ENCODE data around the gene PIAS2. TPM values are rescaled to one million over a fixed set of nuclear protein-coding genes. Genes with fewer than 3 reads are reported as not detected.
"Not testable (repeated sequence)": the region's sequence is repeated elsewhere in the genome, so short reads cannot be mapped to it uniquely, and the experiment has no call there.

The PIAS2 gene
- total RNA-seq, 1 experiment from 2014 or later: 16.9 TPM

GRCh38 chr18:46888965-46889364, 28.3 kb downstream of the PIAS2 start:
- Histone ChIP-seq H3K4me3 (no peak overlapping the region), H3K36me3 (peaks cover 25% of the 10 kb centered on the region), H3K4me1 (replicated peaks) (no peaks in the 10 kb centered on the region), H3K9me3 (replicated peaks) (peaks cover 13% of the 10 kb centered on the region; the same call in 1 of the 2 replicates), H3K27ac (no peak overlapping the region), H3K27me3 (replicated peaks) (no peaks in the 10 kb centered on the region)
- no peak for DNase-seq (ENCODE audit: low read depth in 1 of 2, low spot score in 2 of 2)

GRCh38 chr18:46886893-46887292, 30.4 kb downstream of the PIAS2 start:
- no peak overlapping the region for H3K4me3 ChIP-seq
- no peaks in the 10 kb centered on the region for H3K27me3 ChIP-seq (replicated peaks)
- H3K9me3 ChIP-seq (replicated peaks): peaks cover 13% of the 10 kb centered on the region; the same call in 1 of the 2 replicates
- peaks cover 25% of the 10 kb centered on the region for H3K36me3 ChIP-seq
- no peak for DNase-seq (ENCODE audit: low read depth in 1 of 2, low spot score in 2 of 2)
- no peaks in the 10 kb centered on the region for H3K4me1 ChIP-seq (replicated peaks)
- no peak overlapping the region for H3K27ac ChIP-seq

- Histone ChIP-seq H3K27me3 (replicated peaks) (no peaks in the 10 kb centered on the region), H3K27ac (no peak overlapping the region), H3K4me1 (replicated peaks) (no peaks in the 10 kb centered on the region), H3K9me3 (replicated peaks) (no peaks in the 10 kb centered on the region), H3K36me3 (peaks cover 1% of the 10 kb centered on the region; the same call in 1 of the 2 replicates), H3K4me3 (no peak overlapping the region)
- DNase-seq (ENCODE audit: low read depth in 1 of 2, low spot score in 2 of 2): no peak
Measured at GRCh38 chr18:46883180-46883579, 34.1 kb downstream of the PIAS2 start.

GRCh38 chr18:46877329-46877987, 39.8 kb downstream of the PIAS2 start:
- Histone ChIP-seq H3K4me3 (no peak overlapping the region), H3K27me3 (replicated peaks) (no peaks in the 10 kb centered on the region), H3K4me1 (replicated peaks) (no peaks in the 10 kb centered on the region), H3K9me3 (replicated peaks) (peaks cover 9% of the 10 kb centered on the region), H3K36me3 (peaks cover 4% of the 10 kb centered on the region), H3K27ac (no peak overlapping the region)
- DNase-seq (ENCODE audit: low read depth in 1 of 2, low spot score in 2 of 2): no peak

- Histone ChIP-seq H3K4me3 (no peak overlapping the region), H3K27me3 (replicated peaks) (no peaks in the 10 kb centered on the region), H3K27ac (no peak overlapping the region), H3K9me3 (replicated peaks) (peaks cover 6% of the 10 kb centered on the region; the same call in 1 of the 2 replicates), H3K36me3 (peaks cover 6% of the 10 kb centered on the region; the same call in 1 of the 2 replicates), H3K4me1 (replicated peaks) (no peaks in the 10 kb centered on the region)
- no peak for DNase-seq (ENCODE audit: low read depth in 1 of 2, low spot score in 2 of 2)
Measured at GRCh38 chr18:46868169-46868921, 49.0 kb downstream of the PIAS2 start.

- no peak for DNase-seq (ENCODE audit: low read depth in 1 of 2, low spot score in 2 of 2)
- Histone ChIP-seq H3K27me3 (replicated peaks) (no peaks in the 10 kb centered on the region), H3K4me1 (replicated peaks) (no peaks in the 10 kb centered on the region), H3K9me3 (replicated peaks) (peaks cover 3% of the 10 kb centered on the region; the same call in 1 of the 2 replicates), H3K36me3 (peaks cover 6% of the 10 kb centered on the region; the same call in 1 of the 2 replicates), H3K27ac (no peak overlapping the region), H3K4me3 (no peak overlapping the region)
Measured at GRCh38 chr18:46867367-46868143, 49.8 kb downstream of the PIAS2 start.

- Histone ChIP-seq H3K4me3 (no peak overlapping the region), H3K36me3 (peaks cover 6% of the 10 kb centered on the region; the same call in 1 of the 2 replicates), H3K9me3 (replicated peaks) (peaks cover 3% of the 10 kb centered on the region; the same call in 1 of the 2 replicates), H3K27ac (no peak overlapping the region), H3K4me1 (replicated peaks) (no peaks in the 10 kb centered on the region), H3K27me3 (replicated peaks) (no peaks in the 10 kb centered on the region)
- no peak for DNase-seq (ENCODE audit: low read depth in 1 of 2, low spot score in 2 of 2)
Measured at GRCh38 chr18:46866523-46866922, 50.8 kb downstream of the PIAS2 start.

GRCh38 chr18:46865245-46865644, 52.1 kb downstream of the PIAS2 start:
- H3K27ac ChIP-seq; H3K36me3 ChIP-seq; DNase-seq (ENCODE audit: low read depth in 1 of 2, low spot score in 2 of 2); H3K27me3 ChIP-seq (replicated peaks); H3K4me3 ChIP-seq; H3K4me1 ChIP-seq (replicated peaks); H3K9me3 ChIP-seq (replicated peaks): not testable (repeated sequence)

- no peaks in the 10 kb centered on the region for H3K9me3 ChIP-seq (replicated peaks)
- H3K36me3 ChIP-seq: 0 out of 2 replicates have a peak, but pooled peaks cover 2% of the 10 kb centered on the region
- DNase-seq (ENCODE audit: low read depth in 1 of 2, low spot score in 2 of 2): no peak
- no peak overlapping the region for H3K4me3 ChIP-seq
- no peaks in the 10 kb centered on the region for H3K27me3 ChIP-seq (replicated peaks)
- no peak overlapping the region for H3K27ac ChIP-seq
- H3K4me1 ChIP-seq (replicated peaks): no peaks in the 10 kb centered on the region
Measured at GRCh38 chr18:46859855-46860254, 57.5 kb downstream of the PIAS2 start.

- Histone ChIP-seq H3K9me3 (replicated peaks) (no peaks in the 10 kb centered on the region), H3K4me3 (no peak overlapping the region), H3K36me3 (peaks cover 9% of the 10 kb centered on the region; the same call in 1 of the 2 replicates), H3K27ac (no peak overlapping the region), H3K27me3 (replicated peaks) (no peaks in the 10 kb centered on the region), H3K4me1 (replicated peaks) (no peaks in the 10 kb centered on the region)
- DNase-seq (ENCODE audit: low read depth in 1 of 2, low spot score in 2 of 2): no peak
Measured at GRCh38 chr18:46858290-46858689, 59.0 kb downstream of the PIAS2 start.

GRCh38 chr18:46856973-46857372, 60.3 kb downstream of the PIAS2 start:
- H3K27ac ChIP-seq: no peak overlapping the region
- H3K9me3 ChIP-seq (replicated peaks): no peaks in the 10 kb centered on the region
- H3K36me3 ChIP-seq: peaks cover 9% of the 10 kb centered on the region; the same call in 1 of the 2 replicates
- DNase-seq (ENCODE audit: low read depth in 1 of 2, low spot score in 2 of 2): no peak
- H3K4me1 ChIP-seq (replicated peaks): no peaks in the 10 kb centered on the region
- no peak overlapping the region for H3K4me3 ChIP-seq
- H3K27me3 ChIP-seq (replicated peaks): no peaks in the 10 kb centered on the region

- no peak for DNase-seq (ENCODE audit: low read depth in 1 of 2, low spot score in 2 of 2)
- H3K36me3 ChIP-seq: peaks cover 5% of the 10 kb centered on the region; the same call in 1 of the 2 replicates
- H3K4me1 ChIP-seq (replicated peaks): no peaks in the 10 kb centered on the region
- H3K27me3 ChIP-seq (replicated peaks): no peaks in the 10 kb centered on the region
- no peaks in the 10 kb centered on the region for H3K9me3 ChIP-seq (replicated peaks)
- H3K27ac ChIP-seq: no peak overlapping the region
- no peak overlapping the region for H3K4me3 ChIP-seq
Measured at GRCh38 chr18:46849007-46849406, 68.3 kb downstream of the PIAS2 start.

- Histone ChIP-seq H3K4me3 (no peak overlapping the region), H3K27ac (no peak overlapping the region), H3K9me3 (replicated peaks) (no peaks in the 10 kb centered on the region), H3K4me1 (replicated peaks) (no peaks in the 10 kb centered on the region), H3K36me3 (peaks cover 3% of the 10 kb centered on the region; the same call in 1 of the 2 replicates), H3K27me3 (replicated peaks) (no peaks in the 10 kb centered on the region)
- no peak for DNase-seq (ENCODE audit: low read depth in 1 of 2, low spot score in 2 of 2)
Measured at GRCh38 chr18:46843372-46843771, 73.9 kb downstream of the PIAS2 start.

Measured in SJSA1 (cell line).